GM18909 (cell line): ENCODE results near the gene TRIOBP.
A peak's percentile ranks its signal among the peaks of the same experiment; 100 is the strongest.

Experiments used
- ATAC-seq: cut with Tn5 transposase; IDR thresholded peaks from one replicate; pipeline ENCODE4 v1.9.1; 2021; ENCODE audit warnings: mild to moderate bottlenecking; ENCODE audit not compliant: unreplicated experiment, poor library complexity

The TRIOBP gene

DNA sequence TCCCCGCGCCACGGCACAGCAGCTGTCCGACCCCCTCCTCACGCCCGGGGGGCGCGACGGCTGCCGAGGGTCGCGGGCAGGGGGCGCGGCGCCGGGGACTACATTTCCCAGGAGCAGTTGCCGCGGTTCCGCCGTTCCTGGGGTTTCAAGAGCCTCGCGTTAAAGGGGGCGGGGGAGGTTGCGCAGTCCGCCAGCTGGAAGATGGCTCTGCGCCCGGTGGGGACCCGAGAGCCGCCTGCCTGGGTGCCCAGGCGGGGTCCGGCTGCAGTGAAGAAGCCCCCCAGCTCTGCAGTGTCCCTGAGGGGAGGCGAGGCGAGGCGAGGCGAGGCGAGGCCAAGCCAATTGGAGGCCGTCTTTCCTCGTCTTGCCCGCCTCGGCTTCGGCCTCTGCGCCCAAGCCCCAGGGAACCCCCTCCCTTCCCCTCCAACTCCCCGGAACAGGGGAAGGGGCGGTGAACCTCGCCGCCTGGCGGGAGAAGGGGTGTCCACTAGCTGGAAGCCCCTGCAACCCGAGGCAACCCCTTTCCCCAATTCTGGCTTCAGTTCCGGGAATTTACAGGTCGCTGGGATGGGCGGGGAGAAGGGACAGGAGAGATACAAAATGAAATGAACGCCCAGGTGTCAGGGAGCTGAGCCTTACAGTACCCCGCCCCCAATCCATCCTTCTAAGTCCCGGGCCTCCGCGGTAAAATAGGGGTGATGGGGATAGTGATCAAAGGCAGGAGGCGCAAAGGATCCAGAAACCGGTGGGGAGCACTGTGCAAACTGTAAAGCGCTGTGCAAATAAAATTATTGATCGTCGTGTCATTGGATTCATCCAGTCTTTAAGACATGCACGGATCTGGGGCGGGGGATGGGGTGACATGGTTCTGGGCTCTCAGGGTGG lies 105.7 kb downstream of the TRIOBP start:
- ATAC-seq, result no peak

DNA sequence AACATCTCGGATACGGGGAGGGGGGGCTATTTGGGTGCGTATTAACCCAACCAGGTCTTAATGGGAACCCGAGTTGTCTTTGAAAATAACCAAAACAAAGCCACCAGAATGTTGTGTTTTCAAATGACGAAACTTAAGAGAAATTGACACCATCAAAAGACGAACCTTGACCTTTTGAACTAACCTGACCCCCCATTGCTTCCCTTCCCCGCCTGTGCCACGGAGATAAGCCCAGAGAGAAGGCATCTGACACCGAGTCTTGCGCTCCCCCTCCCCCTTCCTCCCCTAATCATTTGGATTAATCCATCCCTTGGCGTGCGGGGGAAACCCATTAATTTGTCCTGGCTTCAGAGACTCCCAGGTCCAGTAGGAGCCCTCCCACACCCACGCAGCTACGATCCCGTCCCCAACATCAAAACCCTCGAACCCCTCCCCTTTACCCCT lies 106.4 kb downstream of the TRIOBP start:
- no peak for ATAC-seq

DNA sequence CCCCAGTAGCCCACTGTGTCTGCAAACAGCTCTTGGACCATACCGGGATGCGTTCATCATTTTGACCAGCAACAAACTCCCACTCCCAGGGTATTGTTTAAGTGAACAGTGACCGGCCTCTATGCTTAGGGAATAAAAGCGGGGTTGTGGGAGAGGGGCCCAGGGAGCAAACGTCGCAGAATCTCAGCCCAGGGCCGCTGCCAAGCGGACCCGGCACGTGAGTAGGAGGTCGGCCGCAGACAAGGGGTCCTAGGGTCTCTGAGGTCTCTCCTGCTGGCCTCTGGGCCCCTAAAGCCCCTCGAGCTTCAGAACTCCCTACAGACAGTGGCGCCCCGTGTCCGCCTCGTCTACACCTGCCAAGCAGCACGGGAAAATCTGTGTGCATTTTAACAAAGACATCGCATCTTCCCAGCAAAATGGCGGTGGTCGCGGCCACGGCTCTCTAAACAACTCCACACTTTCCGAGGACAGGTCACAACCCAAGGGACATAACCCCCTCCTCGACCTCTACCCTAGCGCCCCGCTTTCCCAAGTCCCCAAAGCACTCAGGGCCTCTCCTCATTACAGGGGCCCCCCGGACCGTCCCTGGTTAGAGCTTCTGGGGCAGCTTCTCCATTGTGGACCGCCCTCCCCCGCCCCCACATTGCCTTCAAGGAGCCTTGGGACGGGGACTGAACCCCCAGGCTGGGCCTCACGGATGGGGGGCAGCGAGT lies 106.9 kb downstream of the TRIOBP start:
- ATAC-seq, result no peak

DNA sequence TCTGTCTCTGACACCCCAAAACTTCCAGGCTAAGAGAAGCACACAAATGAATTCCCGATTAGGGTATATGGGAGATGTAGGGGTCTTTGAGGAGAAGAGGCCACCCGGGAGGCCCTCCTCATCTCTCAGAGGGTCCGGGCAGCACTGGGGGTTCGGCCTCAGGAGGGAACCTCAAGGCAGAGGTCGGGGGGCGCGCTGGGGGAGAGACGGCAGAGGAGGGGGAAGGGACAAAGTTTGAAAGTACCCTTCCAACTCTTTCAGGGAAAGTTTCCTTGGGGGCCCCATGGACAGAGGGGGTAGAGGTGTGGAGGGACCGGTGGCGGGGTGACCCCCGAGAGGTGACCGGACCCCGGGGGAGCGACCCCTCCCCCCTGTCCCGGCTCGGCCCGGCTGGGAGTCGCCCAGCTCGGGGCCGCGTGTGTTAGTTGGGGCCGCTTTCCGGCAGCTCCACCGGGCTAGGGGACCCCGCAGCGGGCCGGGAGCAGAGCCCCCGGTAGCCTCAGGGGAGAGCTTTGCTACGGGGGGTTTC lies 107.6 kb downstream of the TRIOBP start:
- ATAC-seq, result no peak

DNA sequence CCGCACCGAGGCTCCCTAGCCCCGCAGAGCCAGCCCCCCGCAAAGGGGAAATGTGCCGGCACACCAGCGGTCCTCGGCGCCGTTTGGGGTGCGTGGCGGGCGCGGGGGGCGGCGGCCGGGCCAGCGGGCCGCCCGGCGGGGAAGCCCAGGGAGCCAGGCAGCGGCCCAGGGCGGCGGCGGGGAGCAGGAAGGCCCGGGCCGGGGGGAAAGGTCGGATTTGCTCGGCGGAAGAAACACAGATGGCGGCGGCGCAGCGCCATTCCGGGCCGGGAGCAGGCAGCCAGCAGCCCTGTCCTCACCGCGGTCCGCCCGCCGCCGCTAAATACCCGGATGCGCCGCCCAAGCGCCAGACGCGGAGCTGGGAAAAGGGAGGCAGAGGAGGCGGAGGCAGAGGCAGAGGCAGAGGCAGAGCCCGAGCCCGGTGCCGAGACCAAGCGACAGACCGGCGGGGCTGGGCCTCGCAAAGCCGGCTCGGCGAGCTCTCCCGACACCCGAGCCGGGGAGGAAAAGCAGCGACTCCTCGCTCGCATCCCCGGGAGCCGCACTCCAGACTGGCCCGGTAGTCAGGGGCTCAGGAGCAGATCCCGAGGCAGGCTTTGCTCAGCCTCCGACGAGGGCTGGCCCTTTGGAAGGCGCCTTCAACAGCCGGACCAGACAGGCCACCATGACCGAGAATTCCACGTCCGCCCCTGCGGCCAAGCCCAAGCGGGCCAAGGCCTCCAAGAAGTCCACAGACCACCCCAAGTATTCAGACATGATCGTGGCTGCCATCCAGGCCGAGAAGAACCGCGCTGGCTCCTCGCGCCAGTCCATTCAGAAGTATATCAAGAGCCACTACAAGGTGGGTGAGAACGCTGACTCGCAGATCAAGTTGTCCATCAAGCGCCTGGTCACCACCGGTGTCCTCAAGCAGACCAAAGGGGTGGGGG lies 108.3 kb downstream of the TRIOBP start:
- no peak for ATAC-seq

DNA sequence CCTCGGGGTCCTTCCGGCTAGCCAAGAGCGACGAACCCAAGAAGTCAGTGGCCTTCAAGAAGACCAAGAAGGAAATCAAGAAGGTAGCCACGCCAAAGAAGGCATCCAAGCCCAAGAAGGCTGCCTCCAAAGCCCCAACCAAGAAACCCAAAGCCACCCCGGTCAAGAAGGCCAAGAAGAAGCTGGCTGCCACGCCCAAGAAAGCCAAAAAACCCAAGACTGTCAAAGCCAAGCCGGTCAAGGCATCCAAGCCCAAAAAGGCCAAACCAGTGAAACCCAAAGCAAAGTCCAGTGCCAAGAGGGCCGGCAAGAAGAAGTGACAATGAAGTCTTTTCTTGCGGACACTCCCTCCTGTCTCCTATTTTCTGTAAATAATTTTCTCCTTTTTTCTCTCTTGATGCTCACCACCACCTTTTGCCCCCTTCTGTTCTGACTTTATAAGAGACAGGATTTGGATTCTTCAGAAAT lies 109.0 kb downstream of the TRIOBP start:
- no peak for ATAC-seq

DNA sequence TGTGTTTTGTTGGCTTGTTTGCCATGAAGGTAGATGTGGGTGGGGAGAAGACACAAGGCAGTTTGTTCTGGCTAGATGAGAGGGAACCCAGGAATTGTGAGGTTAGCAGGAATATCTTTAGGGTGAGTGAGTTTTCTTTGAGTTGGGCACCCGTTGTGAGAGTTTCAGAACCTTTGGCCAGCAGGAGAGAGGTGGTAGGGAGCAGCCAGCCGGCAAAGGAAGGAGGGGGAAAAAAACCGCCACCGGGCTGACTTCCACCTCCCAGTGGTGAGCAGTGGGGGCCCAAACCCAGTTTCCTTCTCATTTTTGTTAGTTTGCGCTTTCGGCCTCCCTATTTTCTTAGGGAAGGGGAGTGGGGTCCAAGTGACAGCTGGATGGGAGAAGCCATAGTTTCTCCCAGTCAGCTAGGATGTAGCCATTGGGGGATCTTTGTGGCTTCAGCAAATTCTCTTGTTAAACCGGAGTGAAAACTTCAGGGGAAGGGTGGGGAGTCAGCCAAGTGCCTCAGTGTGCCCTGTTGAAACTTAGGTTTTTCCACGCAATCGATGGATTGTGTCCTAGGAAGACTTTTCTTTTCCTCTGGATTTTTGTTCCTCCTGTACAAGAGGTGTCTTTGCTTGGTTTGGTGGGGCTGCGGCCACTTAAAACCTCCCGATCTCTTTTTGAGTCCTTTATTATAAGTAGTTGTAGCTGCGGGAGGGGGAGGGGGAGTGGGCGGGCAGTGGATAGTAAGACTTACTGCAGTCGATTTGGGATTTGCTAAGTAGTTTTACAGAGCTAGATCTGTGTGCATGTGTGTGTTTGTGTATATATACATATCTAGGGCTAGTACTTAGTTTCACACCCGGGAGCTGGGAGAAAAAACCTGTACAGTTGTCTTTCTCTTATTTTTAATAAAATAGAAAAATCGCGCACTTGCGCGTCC lies 109.8 kb downstream of the TRIOBP start:
- ATAC-seq, result no peak

DNA sequence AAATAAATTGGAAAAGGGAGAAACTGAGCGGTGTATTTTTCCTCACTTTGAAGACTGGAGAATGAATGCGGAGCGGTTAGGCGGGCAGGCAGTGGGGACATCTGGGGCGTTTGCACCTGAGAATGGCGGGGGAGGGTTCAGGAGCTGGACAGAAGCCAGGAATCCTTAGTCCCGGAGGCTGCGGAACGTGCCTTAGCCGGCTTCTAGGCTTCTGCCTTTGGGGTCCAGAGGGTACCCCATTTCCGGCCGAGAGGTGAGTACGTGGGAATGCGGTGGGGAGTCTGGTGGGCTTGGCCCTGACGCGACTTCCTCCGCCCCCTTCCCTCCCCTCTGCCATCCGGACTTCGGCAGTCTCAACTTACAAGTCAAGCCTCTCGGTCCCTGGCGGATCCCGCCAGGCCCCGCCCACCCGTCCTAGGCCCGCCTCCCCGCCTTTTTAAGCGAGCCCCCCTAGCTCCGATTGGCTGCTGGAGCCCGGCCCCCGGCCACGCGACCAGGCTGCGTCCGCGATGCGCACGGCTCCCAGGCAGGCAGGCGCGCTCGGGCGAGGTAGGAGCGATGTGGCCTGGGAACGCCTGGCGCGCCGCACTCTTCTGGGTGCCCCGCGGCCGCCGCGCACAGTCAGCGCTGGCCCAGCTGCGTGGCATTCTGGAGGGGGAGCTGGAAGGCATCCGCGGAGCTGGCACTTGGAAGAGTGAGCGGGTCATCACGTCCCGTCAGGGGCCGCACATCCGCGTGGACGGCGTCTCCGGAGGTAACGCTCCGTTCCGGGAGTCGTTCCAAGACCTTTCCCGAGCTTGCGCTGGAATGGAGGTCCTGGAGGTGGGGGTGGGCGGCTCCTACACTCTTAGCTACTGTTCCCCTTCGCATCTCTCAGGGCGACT lies 110.8 kb downstream of the TRIOBP start, which contains the start of gene GCAT:
TSS of gene GCAT (plus strand) at position 525 of the 884 bp plus-strand sequence. CDS start at position 559, 34 bp downstream.
- ATAC-seq, result peak; percentile 86

DNA sequence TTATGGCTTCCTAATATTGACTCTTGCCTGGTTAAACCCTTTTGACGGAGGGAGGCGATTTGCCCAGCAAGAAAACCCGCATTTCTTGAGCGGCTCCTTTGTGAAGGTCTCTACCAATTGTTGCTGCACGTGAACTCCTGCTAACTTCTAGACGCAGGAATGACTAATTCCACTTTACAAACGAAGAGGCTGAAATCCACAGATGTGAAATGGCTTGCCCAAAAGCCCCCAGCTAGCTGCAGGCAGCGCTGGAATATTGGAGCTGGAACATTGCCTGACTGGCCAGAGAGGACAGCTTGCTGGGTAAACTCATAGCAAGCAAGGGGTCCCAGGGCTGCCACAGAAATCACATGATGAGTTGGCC lies 111.4 kb downstream of the TRIOBP start:
- ATAC-seq, result no peak

DNA sequence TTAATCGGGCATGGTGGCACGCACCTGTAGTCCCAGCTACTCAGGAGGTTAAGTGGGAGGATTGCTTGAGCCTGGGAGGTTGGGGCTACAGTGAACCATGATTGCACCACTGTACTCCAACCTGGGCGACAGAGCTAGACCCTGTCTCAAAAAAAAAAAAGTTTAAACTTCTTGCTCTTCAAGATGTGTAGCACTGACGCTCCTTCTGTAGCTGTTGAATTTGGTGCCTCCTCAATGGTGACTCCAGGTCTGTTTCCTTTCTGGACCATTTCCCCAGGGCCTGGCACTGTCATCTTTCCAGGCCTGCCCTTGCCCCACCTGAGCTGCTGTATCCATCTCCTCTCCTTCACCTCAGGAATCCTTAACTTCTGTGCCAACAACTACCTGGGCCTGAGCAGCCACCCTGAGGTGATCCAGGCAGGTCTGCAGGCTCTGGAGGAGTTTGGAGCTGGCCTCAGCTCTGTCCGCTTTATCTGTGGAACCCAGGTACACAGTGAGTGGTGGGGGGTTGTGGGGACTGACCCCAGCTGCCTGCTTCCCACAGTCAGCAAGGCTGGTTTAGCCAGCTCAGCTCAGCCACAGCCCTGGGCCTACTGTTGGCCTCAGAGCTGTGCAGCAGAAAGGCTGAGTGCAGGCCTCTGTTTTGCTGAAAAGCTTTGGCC lies 113.0 kb downstream of the TRIOBP start:
- ATAC-seq, result no peak

DNA sequence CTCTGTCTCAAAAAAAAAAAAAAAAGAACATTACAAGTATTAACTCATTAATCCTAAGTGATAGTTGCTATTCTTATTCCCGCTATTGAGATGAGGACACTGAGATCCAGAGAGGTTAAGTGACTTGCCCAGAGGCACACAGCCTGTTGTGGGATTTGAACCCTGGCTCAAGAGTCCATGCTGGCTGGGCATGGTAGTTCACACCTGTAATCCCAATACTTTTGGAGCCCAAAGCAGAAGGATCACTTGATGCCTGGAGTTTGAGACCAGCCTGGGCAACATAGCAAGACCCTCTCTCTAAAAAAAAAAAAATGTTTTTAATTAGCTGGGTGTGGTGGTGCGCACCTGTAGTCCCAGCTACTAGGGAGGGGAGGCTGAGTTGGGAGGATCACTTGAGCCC lies 115.0 kb downstream of the TRIOBP start:
- ATAC-seq, result no peak

DNA sequence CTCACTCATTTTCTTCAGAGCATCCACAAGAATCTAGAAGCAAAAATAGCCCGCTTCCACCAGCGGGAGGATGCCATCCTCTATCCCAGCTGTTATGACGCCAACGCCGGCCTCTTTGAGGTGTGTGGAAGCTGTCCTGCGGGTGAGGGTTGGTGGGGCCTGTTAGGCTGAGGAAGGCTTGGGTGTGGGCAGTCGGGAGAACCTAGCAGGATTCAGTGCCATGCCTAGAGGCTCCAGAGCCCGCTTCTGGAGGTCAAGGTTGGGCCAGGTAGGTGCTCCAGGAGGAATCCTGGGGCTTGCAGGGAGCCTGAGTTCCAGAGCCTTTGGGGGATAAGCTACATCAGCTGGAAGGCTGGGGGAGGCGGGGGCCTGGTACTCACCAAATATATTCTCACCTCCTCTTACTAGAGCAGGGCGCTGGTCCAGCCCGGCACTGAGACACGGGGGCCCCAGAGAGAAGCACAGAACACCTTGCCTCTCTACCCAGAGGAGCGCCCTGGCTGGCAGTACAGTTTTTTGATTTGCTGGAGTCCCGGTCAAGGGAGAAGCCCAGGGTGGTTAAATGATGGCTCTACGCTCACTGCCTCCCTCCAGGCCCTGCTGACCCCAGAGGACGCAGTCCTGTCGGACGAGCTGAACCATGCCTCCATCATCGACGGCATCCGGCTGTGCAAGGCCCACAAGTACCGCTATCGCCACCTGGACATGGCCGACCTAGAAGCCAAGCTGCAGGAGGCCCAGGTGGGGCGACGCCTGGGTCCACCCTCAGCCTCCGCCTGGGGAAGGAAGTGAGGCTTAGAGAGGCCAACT lies 116.2 kb downstream of the TRIOBP start:
- ATAC-seq, result no peak

DNA sequence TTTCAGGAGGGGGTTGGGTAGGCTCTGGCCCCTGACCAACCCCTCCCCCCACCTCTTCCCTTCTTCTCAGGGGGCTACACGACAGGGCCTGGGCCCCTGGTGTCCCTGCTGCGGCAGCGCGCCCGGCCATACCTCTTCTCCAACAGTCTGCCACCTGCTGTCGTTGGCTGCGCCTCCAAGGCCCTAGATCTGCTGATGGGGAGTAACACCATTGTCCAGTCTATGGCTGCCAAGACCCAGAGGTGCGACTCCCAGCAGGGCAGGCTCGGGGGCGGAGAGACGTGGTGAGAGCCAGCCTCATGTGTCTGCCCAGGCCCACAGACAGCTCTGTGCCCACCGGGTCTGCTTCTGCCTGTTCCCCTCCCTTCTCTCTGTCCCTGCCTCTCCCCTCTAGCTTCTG lies 118.7 kb downstream of the TRIOBP start:
- ATAC-seq, result no peak

DNA sequence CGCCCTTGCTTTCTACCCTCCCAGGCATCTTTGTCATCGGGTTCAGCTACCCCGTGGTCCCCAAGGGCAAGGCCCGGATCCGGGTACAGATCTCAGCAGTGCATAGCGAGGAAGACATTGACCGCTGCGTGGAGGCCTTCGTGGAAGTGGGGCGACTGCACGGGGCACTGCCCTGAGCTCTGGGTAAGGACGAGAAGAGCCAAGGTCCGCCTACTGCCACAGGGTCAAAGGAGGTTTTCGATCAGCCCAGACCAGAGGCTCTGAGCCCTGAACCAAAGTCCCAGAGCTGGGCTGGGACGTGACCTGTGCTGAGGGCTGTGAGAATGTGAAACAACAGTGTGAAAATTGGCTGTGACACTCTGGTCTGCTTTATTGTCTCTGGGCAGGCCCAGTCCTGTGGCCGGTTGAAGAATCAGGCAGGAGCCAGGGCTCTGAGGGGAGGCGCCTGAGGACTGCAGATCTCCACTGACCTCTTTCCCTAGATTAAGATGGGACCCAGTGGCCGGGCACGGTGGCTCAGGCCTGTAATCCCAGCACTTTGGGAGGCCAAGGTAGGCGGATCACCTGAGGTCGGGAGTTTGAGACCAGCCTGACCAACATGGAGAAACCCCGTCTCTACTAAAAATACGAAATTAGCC lies 119.8 kb downstream of the TRIOBP start:
- no peak for ATAC-seq

DNA sequence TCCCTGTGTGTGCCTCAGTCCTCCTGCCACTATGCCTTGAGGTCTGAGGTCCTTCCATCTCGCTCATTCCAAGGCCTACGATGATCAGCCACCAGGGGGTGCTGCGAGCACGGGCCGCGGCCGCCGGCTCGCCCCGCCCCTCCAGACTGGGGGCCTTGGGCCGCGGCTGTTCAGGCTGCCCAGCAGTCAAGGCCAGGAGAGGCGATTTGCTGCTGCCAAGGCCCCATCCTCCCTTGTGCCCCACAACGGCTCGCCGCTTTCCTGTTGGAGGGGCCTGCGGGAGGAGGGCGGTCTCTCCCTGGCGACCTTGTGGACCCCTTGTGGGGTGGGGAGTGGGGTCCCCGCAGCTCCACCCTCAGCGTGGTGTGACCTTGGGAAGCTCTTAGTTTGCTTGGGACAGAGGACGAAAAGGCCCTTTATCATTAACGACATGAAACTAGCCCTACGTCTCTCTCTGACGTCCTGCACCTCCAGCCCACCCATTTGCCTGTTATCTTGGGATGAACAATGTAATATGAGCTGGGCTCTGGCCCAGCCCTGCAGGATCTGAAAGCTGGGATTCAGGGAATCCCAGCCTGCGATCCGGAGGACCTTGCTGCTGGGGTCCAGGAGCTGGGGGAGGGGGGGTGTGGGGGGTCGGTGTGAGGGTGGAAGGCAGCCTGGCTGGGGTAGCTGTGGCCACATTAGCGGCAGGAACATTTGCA lies 121.0 kb downstream of the TRIOBP start:
- no peak for ATAC-seq
